HepG2 (cell line): Measurements from ENCODE around the gene MAP1LC3B. TPM values are rescaled to one million over a fixed set of nuclear protein-coding genes. Genes with fewer than 3 reads are reported as not detected.
A peak's percentile ranks its signal among the peaks of the same experiment; 100 is the strongest.

ENCODE experiments used
- DNMT1 ChIP-seq: sonication (generic); formaldehyde crosslinking; IDR thresholded peaks from 2 replicates; pipeline ENCODE4 v1.5.1; 2020; ENCODE audit warnings: mild to moderate bottlenecking, missing genetic modification reagents
- ELF1 ChIP-seq: sonication (generic); formaldehyde crosslinking; IDR thresholded peaks from 2 replicates; pipeline ENCODE4 v1.4.0; 2020; ENCODE audit warnings: missing genetic modification reagents
- FIP1L1 ChIP-seq: fragments of 200-400 bp; formaldehyde crosslinking; IDR thresholded peaks from 2 replicates; pipeline ENCODE4 v1.6.1; 2018; ENCODE audit warnings: low read depth, mild to moderate bottlenecking, low read length, moderate library complexity, borderline replicate concordance; ENCODE audit not compliant: insufficient read depth
- FOXO1 ChIP-seq: sonication (generic); formaldehyde crosslinking; IDR thresholded peaks from 2 replicates; pipeline ENCODE4 v1.4.0; 2020; ENCODE audit warnings: missing genetic modification reagents
- HCFC1 ChIP-seq: fragments of 150-350 bp; IDR thresholded peaks from 2 replicates; pipeline ENCODE4 v1.6.1; 2014; ENCODE audit warnings: low read depth, low read length
- HMG20A ChIP-seq: IDR thresholded peaks from 2 replicates; pipeline ENCODE4 v1.6.1; 2016; ENCODE audit warnings: borderline replicate concordance
- HMGA1 ChIP-seq: sonication (generic); formaldehyde crosslinking; conservative IDR thresholded peaks from 2 replicates; pipeline ENCODE4 v1.4.0; 2020; ENCODE audit warnings: missing genetic modification reagents
- HOXA9 ChIP-seq: sonication (generic); formaldehyde crosslinking; IDR thresholded peaks from 2 replicates; pipeline ENCODE4 v1.8.1; 2022; ENCODE audit warnings: missing genetic modification reagents, mild to moderate bottlenecking, moderate library complexity, borderline replicate concordance
- KAT7 ChIP-seq: IDR thresholded peaks from 2 replicates; pipeline ENCODE4 v1.6.1; 2018; ENCODE audit warnings: borderline replicate concordance, missing compliant biosample characterization
- NFATC3 ChIP-seq: sonication (generic); formaldehyde crosslinking; IDR thresholded peaks from 2 replicates; pipeline ENCODE4 v1.5.1; 2020; ENCODE audit warnings: mild to moderate bottlenecking, missing genetic modification reagents
- NFE2 ChIP-seq: sonication (generic); formaldehyde crosslinking; IDR thresholded peaks from 2 replicates; pipeline ENCODE4 v1.4.0; 2020; ENCODE audit warnings: missing genetic modification reagents
- SSRP1 ChIP-seq: IDR thresholded peaks from 2 replicates; pipeline ENCODE4 v1.6.1; 2016; ENCODE audit warnings: control low read depth
- TARDBP ChIP-seq: sonication (generic); formaldehyde crosslinking; IDR thresholded peaks from 2 replicates; pipeline ENCODE4 v1.8.0; 2022; ENCODE audit warnings: mild to moderate bottlenecking, missing genetic modification reagents
- ZFY ChIP-seq: sonication (generic); formaldehyde crosslinking; IDR thresholded peaks from 2 replicates; pipeline ENCODE4 v1.4.0; 2020; ENCODE audit warnings: missing genetic modification reagents
- ZKSCAN1 ChIP-seq: fragments of 150-350 bp; IDR thresholded peaks from 2 replicates; pipeline ENCODE4 v1.6.1; 2014; ENCODE audit warnings: low read length
- ZMAT3 ChIP-seq: sonication (generic); formaldehyde crosslinking; conservative IDR thresholded peaks from 2 replicates; pipeline ENCODE4 v1.7.0; 2021; ENCODE audit warnings: missing genetic modification reagents
- ZNF552 ChIP-seq: sonication (generic); formaldehyde crosslinking; IDR thresholded peaks from 2 replicates; pipeline ENCODE4 v1.9.0; 2022; ENCODE audit warnings: missing genetic modification reagents, mild to moderate bottlenecking, borderline replicate concordance
- ZNF7 ChIP-seq: IDR thresholded peaks from 2 replicates; pipeline ENCODE4 v1.6.1; 2016; ENCODE audit warnings: missing biosample characterization, missing genetic modification reagents
- ZNF761 ChIP-seq: sonication (generic); formaldehyde crosslinking; conservative IDR thresholded peaks from 2 replicates; pipeline ENCODE4 v1.4.0; 2020; ENCODE audit warnings: mild to moderate bottlenecking, missing genetic modification reagents
- ZNF841 ChIP-seq: sonication (generic); formaldehyde crosslinking; IDR thresholded peaks from 2 replicates; pipeline ENCODE4 v1.8.1; 2023; ENCODE audit warnings: missing genetic modification reagents, borderline replicate concordance
- polyA plus RNA-seq, 8 experiments: library from polyadenylated mRNA; depleted of rRNA in 3 of 8; stranded (reverse) in 7 of 8; unstranded in 1 of 8; fragments of >200 nt; fragmentation: Illumina TruSeq in 4 of 8; extraction: Trizol in 4 of 8; gene quantifications; 2 replicates each; pipeline versions ENCODE4 v1.2.1 to v1.2.3, GENCODE V29; 2011 to 2016; ENCODE audit warnings: low read depth in 4 of 8, missing spikeins in 1 of 8, mixed read lengths in 1 of 8; ENCODE audit not compliant: insufficient read depth in 1 of 8
- total RNA-seq, 5 experiments: library from RNA; depleted of rRNA; stranded (reverse); fragments of >200 nt; fragmentation: Illumina TruSeq; extraction: Trizol; gene quantifications; 2 replicates each; pipeline ENCODE4 v1.2.3, GENCODE V29; 2016; ENCODE audit warnings: low read depth in 1 of 5
- TF ChIP-seq, protein P1 (sequence below): sonication (generic); IDR thresholded peaks from 2 replicates; pipeline ENCODE4 v1.6.1; 2016; ENCODE audit warnings: low read depth, borderline replicate concordance
- TF ChIP-seq, protein P2 (sequence below): sonication (generic); formaldehyde crosslinking; IDR thresholded peaks from 2 replicates; pipeline ENCODE4 v1.4.0; 2020; ENCODE audit warnings: missing genetic modification reagents, borderline replicate concordance
- TF ChIP-seq, protein P3 (sequence below): sonication (generic); formaldehyde crosslinking; IDR thresholded peaks from 2 replicates; pipeline ENCODE4 v1.8.1; 2023; ENCODE audit warnings: missing genetic modification reagents, inconsistent platforms, borderline replicate concordance
- TF ChIP-seq, protein P4 (sequence below): sonication (generic); formaldehyde crosslinking; IDR thresholded peaks from 2 replicates; pipeline ENCODE4 v1.4.0; 2020; ENCODE audit warnings: missing genetic modification reagents; ENCODE audit errors: not compliant biosample characterization
- TF ChIP-seq, protein P5 (sequence below): sonication (generic); formaldehyde crosslinking; IDR thresholded peaks from 2 replicates; pipeline ENCODE4 v1.4.0; 2020; ENCODE audit warnings: mild to moderate bottlenecking, low read depth, missing genetic modification reagents

Gene MAP1LC3B
- total and polyA plus RNA-seq, 2 of the 13 experiments (the other 11 are each of a cell fraction or from before 2014, with no cell fraction given), result 15.7 to 37.4 TPM

DNA sequence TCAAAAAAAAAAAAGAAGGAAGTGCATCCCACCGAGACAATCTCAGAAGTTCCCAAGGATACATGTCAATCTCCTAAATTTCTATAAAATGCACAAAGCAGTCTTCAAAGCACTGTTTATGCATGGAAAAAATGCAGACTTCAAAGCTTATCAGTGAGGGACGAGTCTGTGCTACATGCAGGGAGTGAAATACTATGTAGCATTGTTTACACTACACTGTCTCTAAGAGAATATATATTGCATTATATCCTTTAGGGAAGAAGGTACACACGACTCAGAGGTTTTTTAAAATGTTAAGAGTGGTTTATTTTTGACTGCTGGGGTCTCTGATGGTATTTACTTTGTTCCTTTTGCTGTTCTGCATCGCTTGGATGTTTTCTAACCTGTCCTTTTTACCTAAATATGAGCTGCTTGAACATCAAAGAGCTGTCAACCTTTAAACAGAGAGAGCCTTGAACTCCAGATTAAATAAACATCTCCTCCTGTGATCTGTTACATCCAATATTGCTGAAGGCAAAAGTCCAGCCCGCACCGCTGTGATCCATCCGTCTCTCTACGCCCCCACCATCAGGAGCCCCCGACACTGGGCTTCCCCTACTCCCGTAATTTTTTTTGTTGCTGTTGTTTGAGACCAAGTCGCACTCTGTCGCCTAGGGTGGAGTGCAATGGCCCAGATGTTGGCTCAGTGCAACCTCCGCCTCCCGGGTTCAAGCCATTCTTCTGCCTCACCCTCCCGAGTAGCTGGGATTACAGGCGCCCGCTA, 9.9 kb upstream of the MAP1LC3B start (continued):
- TF ChIP-seq, protein P1, sequence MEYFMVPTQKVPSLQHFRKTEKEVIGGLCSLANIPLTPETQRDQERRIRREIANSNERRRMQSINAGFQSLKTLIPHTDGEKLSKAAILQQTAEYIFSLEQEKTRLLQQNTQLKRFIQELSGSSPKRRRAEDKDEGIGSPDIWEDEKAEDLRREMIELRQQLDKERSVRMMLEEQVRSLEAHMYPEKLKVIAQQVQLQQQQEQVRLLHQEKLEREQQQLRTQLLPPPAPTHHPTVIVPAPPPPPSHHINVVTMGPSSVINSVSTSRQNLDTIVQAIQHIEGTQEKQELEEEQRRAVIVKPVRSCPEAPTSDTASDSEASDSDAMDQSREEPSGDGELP, result peak; percentile 83
- TF ChIP-seq KAT7 (CRISPR knock-in tag) (peak; percentile 75; the same call in 1 of the 2 replicates), SSRP1 (peak; percentile 34; the same call in 1 of the 2 replicates), DNMT1 (CRISPR knock-in tag) (no peak), NFE2 (CRISPR knock-in tag) (no peak), HMGA1 (no peak), NFATC3 (no peak), ZFY (CRISPR knock-in tag) (peak; percentile 64), ZNF7 (CRISPR knock-in tag) (no peak), ZNF552 (CRISPR knock-in tag) (peak; percentile 59; the same call in 1 of the 2 replicates), HCFC1 (no peak; the same call in 1 of the 2 replicates), ZMAT3 (CRISPR knock-in tag) (peak; percentile 7; the same call in 1 of the 2 replicates), HOXA9 (CRISPR knock-in tag) (no peak), ZNF841 (CRISPR knock-in tag) (no peak), TARDBP (CRISPR knock-in tag) (peak; percentile 97), ZKSCAN1 (peak; percentile 5; the same call in 1 of the 2 replicates), HMG20A (CRISPR knock-in tag) (peak; percentile 99), FIP1L1 (no peak), ELF1 (no peak), ZNF761 (CRISPR knock-in tag) (peak; percentile 87), FOXO1 (CRISPR knock-in tag) (peak; percentile 93)
- TF ChIP-seq, protein P2, sequence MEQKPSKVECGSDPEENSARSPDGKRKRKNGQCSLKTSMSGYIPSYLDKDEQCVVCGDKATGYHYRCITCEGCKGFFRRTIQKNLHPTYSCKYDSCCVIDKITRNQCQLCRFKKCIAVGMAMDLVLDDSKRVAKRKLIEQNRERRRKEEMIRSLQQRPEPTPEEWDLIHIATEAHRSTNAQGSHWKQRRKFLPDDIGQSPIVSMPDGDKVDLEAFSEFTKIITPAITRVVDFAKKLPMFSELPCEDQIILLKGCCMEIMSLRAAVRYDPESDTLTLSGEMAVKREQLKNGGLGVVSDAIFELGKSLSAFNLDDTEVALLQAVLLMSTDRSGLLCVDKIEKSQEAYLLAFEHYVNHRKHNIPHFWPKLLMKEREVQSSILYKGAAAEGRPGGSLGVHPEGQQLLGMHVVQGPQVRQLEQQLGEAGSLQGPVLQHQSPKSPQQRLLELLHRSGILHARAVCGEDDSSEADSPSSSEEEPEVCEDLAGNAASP (CRISPR knock-in tag), result peak; percentile 91
- TF ChIP-seq, protein P3, sequence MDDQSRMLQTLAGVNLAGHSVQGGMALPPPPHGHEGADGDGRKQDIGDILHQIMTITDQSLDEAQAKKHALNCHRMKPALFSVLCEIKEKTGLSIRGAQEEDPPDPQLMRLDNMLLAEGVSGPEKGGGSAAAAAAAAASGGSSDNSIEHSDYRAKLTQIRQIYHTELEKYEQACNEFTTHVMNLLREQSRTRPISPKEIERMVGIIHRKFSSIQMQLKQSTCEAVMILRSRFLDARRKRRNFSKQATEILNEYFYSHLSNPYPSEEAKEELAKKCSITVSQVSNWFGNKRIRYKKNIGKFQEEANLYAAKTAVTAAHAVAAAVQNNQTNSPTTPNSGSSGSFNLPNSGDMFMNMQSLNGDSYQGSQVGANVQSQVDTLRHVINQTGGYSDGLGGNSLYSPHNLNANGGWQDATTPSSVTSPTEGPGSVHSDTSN (CRISPR knock-in tag), result 0 out of 2 replicates have a peak, but pooled peaks have one; percentile 38
- TF ChIP-seq, protein P4, sequence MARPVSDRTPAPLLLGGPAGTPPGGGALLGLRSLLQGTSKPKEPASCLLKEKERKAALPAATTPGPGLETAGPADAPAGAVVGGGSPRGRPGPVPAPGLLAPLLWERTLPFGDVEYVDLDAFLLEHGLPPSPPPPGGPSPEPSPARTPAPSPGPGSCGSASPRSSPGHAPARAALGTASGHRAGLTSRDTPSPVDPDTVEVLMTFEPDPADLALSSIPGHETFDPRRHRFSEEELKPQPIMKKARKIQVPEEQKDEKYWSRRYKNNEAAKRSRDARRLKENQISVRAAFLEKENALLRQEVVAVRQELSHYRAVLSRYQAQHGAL (CRISPR knock-in tag), result no peak
- TF ChIP-seq, protein P5, sequence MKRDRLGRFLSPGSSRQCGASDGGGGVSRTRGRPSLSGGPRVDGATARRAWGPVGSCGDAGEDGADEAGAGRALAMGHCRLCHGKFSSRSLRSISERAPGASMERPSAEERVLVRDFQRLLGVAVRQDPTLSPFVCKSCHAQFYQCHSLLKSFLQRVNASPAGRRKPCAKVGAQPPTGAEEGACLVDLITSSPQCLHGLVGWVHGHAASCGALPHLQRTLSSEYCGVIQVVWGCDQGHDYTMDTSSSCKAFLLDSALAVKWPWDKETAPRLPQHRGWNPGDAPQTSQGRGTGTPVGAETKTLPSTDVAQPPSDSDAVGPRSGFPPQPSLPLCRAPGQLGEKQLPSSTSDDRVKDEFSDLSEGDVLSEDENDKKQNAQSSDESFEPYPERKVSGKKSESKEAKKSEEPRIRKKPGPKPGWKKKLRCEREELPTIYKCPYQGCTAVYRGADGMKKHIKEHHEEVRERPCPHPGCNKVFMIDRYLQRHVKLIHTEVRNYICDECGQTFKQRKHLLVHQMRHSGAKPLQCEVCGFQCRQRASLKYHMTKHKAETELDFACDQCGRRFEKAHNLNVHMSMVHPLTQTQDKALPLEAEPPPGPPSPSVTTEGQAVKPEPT (CRISPR knock-in tag), result no peak; the same call in 1 of the 2 replicates
